Measurements from ENCODE around the gene JMJD4.

DNA sequence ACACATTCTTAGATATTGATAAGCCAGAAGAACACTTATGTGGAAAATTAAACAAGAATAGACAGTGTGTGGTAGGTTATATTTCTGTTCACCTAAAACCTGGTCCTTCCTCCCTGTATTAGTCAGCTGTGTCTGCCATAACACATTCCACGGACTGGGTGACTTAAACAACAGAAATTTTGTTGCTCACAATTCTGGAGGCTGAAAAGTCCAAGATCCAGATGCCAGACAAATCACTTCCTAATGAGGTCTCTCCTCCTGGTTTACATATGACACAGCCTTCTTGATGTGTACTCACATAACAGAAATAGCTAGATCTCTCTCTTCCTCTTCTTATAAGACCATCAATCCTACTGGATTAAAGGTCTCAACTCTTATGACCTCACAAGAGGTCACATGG, 25.7 kb downstream of the JMJD4 start:
- no peak for TF ChIP-seq POLR2AphosphoS5 (IDR thresholded peaks at IDR 0.05; ENCODE audit: insufficient read depth, low read depth, low read length)
- TF ChIP-seq CTCF (IDR thresholded peaks at IDR 0.05; ENCODE audit: extremely low read depth in 1 of 2, insufficient read depth in 1 of 2, low read depth in 1 of 2, low read length in 2 of 2), result no peak
- no peak for TF ChIP-seq POLR2A (IDR thresholded peaks at IDR 0.05; ENCODE audit: low read depth, low read length)
- TF ChIP-seq, protein P1, sequence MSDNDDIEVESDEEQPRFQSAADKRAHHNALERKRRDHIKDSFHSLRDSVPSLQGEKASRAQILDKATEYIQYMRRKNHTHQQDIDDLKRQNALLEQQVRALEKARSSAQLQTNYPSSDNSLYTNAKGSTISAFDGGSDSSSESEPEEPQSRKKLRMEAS (IDR thresholded peaks at IDR 0.05; ENCODE audit: insufficient read depth, insufficient read length), result no peak
- no peak for TF ChIP-seq FOS (IDR thresholded peaks at IDR 0.05; ENCODE audit: borderline replicate concordance, insufficient read depth, low read length)

All from endothelial cell of umbilical vein (primary cell).